Lower lobe of right lung (tissue), 2 donors: ENCODE measurements around the gene RASAL2. TPM values are rescaled to one million over a fixed set of nuclear protein-coding genes. Genes with fewer than 3 reads are reported as not detected.

Source experiments
- ATAC-seq, 2 donors: fragments of 200-7000 bp; cut with Tn5 transposase; one replicate each; pipeline ENCODE4 v1.9.1; 2020 to 2022; ENCODE audit warnings: mild to moderate bottlenecking in 2 of 2, moderate library complexity in 2 of 2
- DNase-seq: peaks from one replicate; pipeline ENCODE4 v3.0.0-alpha.2; 2020
- H3K27ac ChIP-seq: fragments of 200-600 bp; one replicate; pipeline ENCODE4 v1.8.0; 2022
- H3K27me3 ChIP-seq: fragments of 200-600 bp; one replicate; pipeline ENCODE4 v1.8.0; 2022; ENCODE audit warnings: low read depth
- H3K36me3 ChIP-seq: fragments of 200-600 bp; one replicate; pipeline ENCODE4 v1.8.0; 2022; ENCODE audit warnings: mild to moderate bottlenecking
- H3K4me1 ChIP-seq: fragments of 200-600 bp; one replicate; pipeline ENCODE4 v1.8.0; 2022
- H3K4me3 ChIP-seq: fragments of 200-600 bp; one replicate; pipeline ENCODE4 v1.8.0; 2022; ENCODE audit warnings: mild to moderate bottlenecking
- H3K9me3 ChIP-seq: fragments of 200-600 bp; one replicate; pipeline ENCODE4 v1.8.0; 2022
- intact Hi-C: fragments of 100-400 bp; cut with DNase I; formaldehyde crosslinking; loops from one replicate; pipeline ENCODE4 v1.11.0; 2022
- total RNA-seq: library from RNA; stranded (reverse); fragmentation: NEBNext Ultra II Directional; extraction: Animal tissue kit (Norgen Biotek cat#: 25700); gene quantifications from one replicate; pipeline ENCODE4 v1.2.1, GENCODE V29; 2021
- TF ChIP-seq, protein P1 (sequence below): fragments of 200-600 bp; IDR thresholded peaks from one replicate; pipeline ENCODE4 v1.8.0; 2022; ENCODE audit warnings: antibody characterized with exemption, mild to moderate bottlenecking
- donor health status: DM: no; HTN: yes; CAD: no; lungs with severe emphysema.

RASAL2 gene
- total RNA-seq, 1 donor from 2014 or later, result 48.3 TPM

DNA sequence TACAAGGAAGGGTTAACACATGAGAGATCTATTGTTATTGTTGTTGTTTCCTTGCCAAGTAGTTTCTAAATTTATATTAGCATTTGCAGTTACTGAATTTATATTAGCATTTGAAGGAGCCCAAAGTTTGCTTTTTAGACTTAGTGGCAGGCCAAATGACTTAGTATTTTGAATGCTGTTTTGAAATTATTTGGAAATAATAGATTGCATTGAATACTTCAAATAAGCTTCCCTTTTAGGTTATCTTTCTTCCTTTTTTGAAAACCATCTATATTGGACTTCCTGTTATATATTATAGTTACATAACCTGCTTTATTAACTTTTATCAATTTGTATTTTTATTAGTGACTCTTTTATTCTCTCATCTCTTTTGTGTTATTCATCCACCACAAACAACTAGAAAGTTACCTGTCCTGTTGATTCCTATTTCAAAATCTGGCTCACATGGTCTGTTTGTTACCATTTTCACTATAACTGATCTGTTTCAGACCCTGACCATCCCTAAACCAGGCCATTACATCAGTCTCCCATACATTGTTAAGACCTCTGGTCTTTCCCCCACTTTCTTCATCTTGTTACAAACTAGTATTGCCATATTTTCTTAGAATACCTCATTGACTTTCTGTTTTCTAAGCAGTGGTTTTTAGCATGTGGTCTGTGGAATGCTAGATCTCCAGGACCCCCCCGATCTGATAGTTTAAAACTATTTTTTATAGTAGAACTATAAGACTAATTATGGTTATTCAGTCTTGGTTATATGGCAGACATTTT lies 185.2 kb downstream of the RASAL2 start:
- peak in 1 of 2 donors; percentile 23 for ATAC-seq
- TF ChIP-seq, protein P1, sequence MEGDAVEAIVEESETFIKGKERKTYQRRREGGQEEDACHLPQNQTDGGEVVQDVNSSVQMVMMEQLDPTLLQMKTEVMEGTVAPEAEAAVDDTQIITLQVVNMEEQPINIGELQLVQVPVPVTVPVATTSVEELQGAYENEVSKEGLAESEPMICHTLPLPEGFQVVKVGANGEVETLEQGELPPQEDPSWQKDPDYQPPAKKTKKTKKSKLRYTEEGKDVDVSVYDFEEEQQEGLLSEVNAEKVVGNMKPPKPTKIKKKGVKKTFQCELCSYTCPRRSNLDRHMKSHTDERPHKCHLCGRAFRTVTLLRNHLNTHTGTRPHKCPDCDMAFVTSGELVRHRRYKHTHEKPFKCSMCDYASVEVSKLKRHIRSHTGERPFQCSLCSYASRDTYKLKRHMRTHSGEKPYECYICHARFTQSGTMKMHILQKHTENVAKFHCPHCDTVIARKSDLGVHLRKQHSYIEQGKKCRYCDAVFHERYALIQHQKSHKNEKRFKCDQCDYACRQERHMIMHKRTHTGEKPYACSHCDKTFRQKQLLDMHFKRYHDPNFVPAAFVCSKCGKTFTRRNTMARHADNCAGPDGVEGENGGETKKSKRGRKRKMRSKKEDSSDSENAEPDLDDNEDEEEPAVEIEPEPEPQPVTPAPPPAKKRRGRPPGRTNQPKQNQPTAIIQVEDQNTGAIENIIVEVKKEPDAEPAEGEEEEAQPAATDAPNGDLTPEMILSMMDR, result no peak

GRCh38 chr1:178282949-178283367 lies 189.1 kb downstream of the RASAL2 start:
- peaks cover 66% of the 10 kb centered on the region for H3K4me1 ChIP-seq
- no peaks in the 10 kb centered on the region for H3K36me3 ChIP-seq
- peak; percentile 57 to 65 for ATAC-seq

More for the DNA sequence above, 185.2 kb downstream of the RASAL2 start:
- DNase-seq, result no peak
- Histone ChIP-seq H3K27me3 (no peaks in the 10 kb centered on the region), H3K36me3 (no peaks in the 10 kb centered on the region), H3K9me3 (no peaks in the 10 kb centered on the region), H3K27ac (no peak overlapping the region), H3K4me3 (no peak overlapping the region), H3K4me1 (peaks cover 78% of the 10 kb centered on the region)
- intact Hi-C loops, result no loop called here

DNA sequence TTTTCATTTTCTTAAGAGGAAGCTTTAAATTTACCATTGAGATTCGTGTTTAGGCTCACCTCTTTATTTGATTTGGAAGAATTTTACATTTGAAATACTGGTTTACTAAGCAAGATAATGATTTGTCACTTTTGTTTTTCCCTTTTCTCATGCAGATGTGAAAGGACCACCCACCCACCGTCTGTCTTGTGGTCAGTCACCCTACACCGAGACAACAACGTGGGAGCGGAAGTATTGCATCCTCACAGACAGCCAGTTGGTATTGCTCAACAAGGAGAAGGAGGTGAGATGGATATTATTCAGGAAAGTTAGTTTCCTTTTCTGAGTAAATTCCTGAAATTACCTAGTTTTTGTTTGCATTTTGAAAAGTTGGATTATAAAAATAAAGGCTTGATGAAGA lies 189.5 kb downstream of the RASAL2 start:
- H3K36me3 ChIP-seq, result no peaks in the 10 kb centered on the region
- intact Hi-C loops, result no loop called here
- no peaks in the 10 kb centered on the region for H3K27me3 ChIP-seq
- TF ChIP-seq, protein P1, result no peak
- no peak overlapping the region for H3K27ac ChIP-seq
- DNase-seq (peak; percentile 59), ATAC-seq (peak; percentile 58 to 61)
- peaks cover 62% of the 10 kb centered on the region for H3K4me1 ChIP-seq
- no peaks in the 10 kb centered on the region for H3K9me3 ChIP-seq
- H3K4me3 ChIP-seq, result no peak overlapping the region

More at GRCh38 chr1:178282949-178283367, 189.1 kb downstream of the RASAL2 start:
- intact Hi-C loops, result no loop called here
- Histone ChIP-seq H3K27ac (no peak overlapping the region), H3K9me3 (no peaks in the 10 kb centered on the region), H3K4me3 (no peak overlapping the region), H3K27me3 (no peaks in the 10 kb centered on the region)
- no peak for DNase-seq
- TF ChIP-seq, protein P1, result peak; percentile 47

DNA sequence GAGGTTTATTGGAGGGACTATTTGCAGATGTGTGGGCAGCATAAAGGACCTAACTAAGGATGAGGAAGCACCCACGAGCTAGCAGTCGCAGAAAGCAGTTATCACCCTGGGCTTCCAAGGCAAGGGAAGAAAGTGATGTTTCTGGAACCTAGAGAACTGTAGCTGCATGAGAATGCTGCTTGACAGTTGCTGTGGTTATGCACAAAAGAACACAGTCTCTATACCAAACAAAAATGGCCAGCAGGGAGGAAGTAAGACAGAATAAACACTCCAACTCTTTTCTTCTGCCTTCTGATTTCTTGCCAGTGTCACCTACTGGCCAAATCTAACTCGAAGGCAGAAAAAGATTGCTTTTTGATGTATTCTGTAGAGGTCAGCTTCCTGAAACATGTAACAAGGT lies 190.2 kb downstream of the RASAL2 start:
- TF ChIP-seq, protein P1, result no peak
- H3K4me1 ChIP-seq, result peaks cover 57% of the 10 kb centered on the region
- intact Hi-C loops, result no loop called here
- no peaks in the 10 kb centered on the region for H3K9me3 ChIP-seq
- DNase-seq, result no peak
- H3K4me3 ChIP-seq, result no peak overlapping the region
- H3K36me3 ChIP-seq, result no peaks in the 10 kb centered on the region
- H3K27ac ChIP-seq, result no peak overlapping the region
- ATAC-seq, result peak; percentile 43 to 44
- H3K27me3 ChIP-seq, result no peaks in the 10 kb centered on the region

- Histone ChIP-seq H3K36me3 (no peaks in the 10 kb centered on the region), H3K4me1 (no peaks in the 10 kb centered on the region), H3K27me3 (no peaks in the 10 kb centered on the region), H3K4me3 (no peak overlapping the region), H3K9me3 (no peaks in the 10 kb centered on the region), H3K27ac (no peak overlapping the region)
- TF ChIP-seq, protein P1, result no peak
- DNase-seq (no peak), ATAC-seq (no peak)
- intact Hi-C loops, result no loop called here
These were observed 197.3 kb downstream of the RASAL2 start for GRCh38 chr1:178291166-178291565.
